GM21526 (cell line): ENCODE results near the gene MAGI2.
"Not testable (repeated sequence)": the region's sequence is repeated elsewhere in the genome, so short reads cannot be mapped to it uniquely, and the experiment has no call there.

ENCODE experiments used
- ATAC-seq: cut with Tn5 transposase; IDR thresholded peaks from one replicate; pipeline ENCODE4 v1.9.1; 2021; ENCODE audit warnings: moderate library complexity; ENCODE audit not compliant: unreplicated experiment, low FRiP score

Gene MAGI2

GRCh38 chr7:78296046-78296597 is 1157.3 kb downstream of the MAGI2 start:
- ATAC-seq: no peak

DNA sequence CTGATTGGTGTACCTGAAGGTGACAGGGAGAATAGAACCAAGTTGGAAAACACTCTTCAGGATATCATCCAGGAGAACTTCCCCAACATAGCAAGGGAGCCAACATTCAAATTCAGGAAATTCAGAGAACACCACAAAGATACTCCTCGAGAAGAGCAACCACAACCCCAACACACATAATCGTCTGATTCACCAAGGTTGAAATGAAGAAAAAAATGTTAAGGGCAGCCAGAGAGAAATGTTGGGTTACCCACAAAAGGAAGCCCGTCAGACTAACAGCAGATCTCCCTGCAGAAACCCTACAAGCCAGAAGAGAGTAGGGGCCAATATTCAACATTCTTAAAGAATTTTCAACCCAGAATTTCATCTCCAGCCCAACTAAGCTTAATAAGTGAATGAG is 1164.0 kb downstream of the MAGI2 start:
- ATAC-seq: not testable (repeated sequence)

- no peak for ATAC-seq
Measured at GRCh38 chr7:78284945-78285344, 1168.5 kb downstream of the MAGI2 start.

DNA sequence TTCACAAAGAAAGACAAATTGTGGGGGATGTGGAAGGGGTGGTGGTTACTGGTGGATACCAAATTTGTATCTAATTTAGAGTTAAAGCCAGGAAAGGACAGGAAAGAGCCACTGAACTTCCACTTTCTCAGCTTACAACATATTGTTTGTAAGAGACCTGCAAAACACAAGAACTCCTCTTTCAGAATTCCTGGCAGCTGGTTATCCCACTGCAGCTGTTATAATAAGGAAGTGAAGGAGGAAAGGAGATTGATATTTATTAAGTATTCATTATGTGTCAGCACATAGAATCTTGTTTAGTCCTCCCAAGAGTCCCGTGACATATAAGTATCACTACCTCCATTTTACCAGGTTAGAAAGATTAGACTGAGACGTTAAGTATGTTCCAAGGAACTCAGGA is 1173.2 kb downstream of the MAGI2 start:
- no peak for ATAC-seq

GRCh38 chr7:78279457-78279856 is 1174.0 kb downstream of the MAGI2 start:
- no peak for ATAC-seq

DNA sequence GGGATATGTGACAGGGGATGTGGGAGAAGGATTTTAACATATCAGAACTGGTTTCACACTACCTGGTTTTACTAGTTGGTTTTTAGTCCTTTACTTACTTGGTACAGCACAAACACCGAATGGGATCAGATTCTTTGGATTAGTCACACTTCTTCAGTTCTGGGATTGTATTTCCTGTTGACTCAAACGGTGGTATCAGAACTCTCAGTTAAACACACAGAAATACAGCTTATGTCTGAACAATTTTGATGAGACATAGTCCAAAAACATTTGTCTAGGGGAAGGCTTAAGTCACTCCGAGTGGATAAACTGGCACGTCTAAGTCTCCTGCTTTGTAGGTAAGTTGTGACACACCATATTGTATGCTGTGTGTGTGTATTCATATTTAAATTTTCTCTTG is 1174.4 kb downstream of the MAGI2 start:
- ATAC-seq: no peak

DNA sequence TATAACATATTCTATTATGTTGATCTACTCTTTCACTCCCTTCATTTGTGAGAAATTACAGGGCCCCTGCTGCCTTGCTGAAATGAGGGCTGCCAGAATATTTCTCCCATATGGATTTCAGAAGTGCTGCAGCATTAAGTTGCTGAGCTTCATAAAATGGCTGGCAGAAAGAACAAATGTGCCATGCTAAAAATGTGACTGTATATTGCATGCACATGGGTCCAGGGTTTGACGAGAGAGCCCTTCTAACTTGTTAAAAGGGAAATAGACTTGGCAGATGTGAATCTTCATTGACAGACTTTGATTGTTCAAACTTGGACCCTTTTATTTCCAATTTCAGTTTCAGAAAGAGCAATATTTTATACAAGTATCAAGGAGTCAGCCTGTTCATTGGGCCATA is 1186.3 kb downstream of the MAGI2 start:
- no peak for ATAC-seq

GRCh38 chr7:78265486-78265885 is 1188.0 kb downstream of the MAGI2 start:
- no peak for ATAC-seq

GRCh38 chr7:78265071-78265470 is 1188.4 kb downstream of the MAGI2 start:
- no peak for ATAC-seq

DNA sequence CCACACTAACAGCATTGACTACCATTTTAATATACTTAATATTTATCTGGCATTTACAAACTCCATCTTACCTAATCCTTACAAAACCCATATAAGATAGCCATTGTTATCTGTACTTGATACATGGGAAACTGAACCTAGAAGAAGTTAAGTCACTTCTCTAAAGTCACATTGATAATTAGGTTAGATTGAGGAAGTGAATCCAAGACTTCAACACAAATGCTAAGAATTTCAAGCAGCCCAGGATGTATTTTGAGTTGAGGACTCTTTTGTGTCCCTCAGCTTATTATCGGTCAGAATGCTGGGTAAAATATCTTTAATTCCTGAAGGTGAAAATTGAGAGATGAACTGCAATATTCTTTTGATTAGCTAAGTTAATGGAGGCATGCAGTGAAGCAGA is 1189.4 kb downstream of the MAGI2 start:
- ATAC-seq: no peak

DNA sequence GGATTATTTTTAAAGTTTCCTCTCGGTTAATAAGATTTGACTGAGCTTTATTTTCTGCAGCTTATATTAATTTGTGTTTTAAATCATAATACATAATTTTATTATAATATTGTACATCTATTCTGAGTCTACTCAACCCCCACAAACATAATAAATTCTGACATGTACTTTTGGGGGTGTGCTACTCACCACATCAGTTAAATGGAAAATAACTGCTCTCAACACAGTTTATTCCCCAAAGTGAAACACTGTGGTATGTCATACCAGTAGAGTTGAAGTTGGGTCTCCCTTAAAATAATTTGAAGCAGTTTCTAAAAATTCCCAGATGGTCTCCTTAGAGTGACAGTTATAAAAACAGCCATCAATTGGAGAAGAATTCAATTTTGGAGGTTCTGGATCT is 1191.7 kb downstream of the MAGI2 start:
- no peak for ATAC-seq

DNA sequence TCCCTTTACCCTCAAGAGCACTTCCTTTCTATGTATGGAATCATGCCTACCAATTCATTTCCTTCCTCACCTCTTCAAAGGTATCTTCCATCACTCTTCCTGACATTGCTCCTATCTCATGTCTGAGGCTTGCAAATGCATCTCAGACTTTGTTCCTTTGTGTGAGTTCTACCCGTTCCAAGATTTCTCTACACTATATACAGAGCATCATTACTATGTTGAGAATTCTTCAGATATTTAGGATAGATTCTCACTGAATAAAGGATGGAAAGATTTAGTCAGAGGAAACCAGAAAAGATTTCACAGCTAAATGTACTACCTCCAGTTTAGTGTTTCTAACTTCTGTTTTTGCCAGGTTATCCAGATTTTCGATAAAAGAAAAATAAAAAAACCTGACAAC is 1192.2 kb downstream of the MAGI2 start:
- no peak for ATAC-seq

- no peak for ATAC-seq
Measured at GRCh38 chr7:78260826-78261225, 1192.6 kb downstream of the MAGI2 start.

- no peak for ATAC-seq
Measured at GRCh38 chr7:78254726-78255055, 1198.8 kb downstream of the MAGI2 start.

DNA sequence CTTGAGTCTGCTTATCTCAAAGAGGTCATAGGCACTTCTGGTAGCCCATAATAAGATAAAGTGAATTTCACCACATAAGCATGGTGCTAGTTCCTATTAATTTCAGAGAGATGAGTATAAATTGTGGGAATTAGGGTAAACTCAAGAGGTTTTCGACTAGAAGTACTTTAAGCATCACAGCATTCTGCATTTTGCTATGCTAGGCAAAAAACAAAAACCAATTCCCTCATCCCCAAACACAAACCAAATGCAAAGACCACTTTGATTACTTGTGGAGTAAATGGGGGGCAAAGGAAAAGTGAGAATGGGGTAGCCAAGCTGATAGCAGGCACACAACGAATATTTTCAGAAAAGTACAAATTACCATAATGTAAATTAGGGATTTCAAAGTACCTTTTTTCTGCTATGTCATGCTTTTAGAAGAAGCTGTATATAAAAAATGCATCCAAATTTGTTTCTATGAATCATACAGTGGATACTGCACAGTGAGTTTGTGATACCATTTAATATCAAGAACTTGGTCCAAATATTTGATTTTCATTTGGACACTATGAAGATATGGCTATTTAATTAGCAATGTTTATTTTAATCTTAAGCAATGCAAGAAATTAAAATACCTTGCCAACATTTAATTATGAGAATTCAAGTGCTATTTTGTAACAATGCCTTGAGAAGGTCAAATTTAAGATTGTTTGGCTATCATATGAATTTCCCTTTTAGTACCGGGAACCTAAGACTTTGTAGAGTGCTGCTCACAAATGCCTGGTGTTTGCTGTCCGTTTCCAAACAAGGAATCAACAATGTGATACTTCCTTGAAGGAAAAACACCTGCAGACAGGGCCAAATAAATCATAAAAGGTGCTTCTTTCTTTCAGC is 1199.4 kb downstream of the MAGI2 start:
- ATAC-seq: no peak

DNA sequence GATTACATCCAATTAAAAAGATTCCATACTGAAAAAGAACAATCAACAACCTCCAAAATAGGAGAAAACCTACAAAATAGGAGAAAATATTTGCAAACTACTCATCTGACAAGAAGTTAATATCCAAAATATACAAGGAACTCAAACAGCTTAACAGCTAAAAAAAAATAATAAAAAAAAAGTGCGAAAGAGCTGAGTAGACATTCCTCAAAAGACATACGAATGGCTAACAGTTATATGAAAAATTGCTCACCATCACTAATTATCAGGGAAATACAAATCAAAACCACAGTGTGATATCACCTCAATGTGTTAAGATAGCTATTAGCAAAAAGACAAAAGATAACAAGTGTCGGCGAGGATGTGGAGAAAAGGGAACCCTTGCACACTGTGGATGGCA is 1204.6 kb downstream of the MAGI2 start:
- ATAC-seq: no peak

- ATAC-seq: no peak
Measured at GRCh38 chr7:78247910-78248689, 1205.4 kb downstream of the MAGI2 start.

- not testable (repeated sequence) for ATAC-seq
Measured at GRCh38 chr7:78240179-78240578, 1213.3 kb downstream of the MAGI2 start.

DNA sequence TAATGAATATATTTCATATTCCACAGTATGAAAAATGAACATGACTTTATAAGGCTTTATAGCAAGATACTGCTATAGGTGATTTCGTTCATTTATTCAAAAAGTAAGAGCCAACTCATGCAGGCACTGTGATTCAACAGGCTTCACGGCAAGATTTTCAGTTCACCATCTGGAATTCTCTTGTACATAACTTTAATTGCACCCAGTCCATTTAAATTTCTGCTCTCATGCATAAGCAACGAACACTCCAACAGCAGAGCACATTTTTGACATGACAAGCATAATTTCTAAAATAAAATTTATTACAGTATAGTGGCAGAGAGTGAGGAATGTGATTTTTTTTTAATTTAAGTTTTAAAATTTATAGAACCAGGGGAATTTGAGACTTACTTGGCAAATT is 1218.8 kb downstream of the MAGI2 start:
- ATAC-seq: no peak

GRCh38 chr7:78232806-78233205 is 1220.7 kb downstream of the MAGI2 start:
- no peak for ATAC-seq

DNA sequence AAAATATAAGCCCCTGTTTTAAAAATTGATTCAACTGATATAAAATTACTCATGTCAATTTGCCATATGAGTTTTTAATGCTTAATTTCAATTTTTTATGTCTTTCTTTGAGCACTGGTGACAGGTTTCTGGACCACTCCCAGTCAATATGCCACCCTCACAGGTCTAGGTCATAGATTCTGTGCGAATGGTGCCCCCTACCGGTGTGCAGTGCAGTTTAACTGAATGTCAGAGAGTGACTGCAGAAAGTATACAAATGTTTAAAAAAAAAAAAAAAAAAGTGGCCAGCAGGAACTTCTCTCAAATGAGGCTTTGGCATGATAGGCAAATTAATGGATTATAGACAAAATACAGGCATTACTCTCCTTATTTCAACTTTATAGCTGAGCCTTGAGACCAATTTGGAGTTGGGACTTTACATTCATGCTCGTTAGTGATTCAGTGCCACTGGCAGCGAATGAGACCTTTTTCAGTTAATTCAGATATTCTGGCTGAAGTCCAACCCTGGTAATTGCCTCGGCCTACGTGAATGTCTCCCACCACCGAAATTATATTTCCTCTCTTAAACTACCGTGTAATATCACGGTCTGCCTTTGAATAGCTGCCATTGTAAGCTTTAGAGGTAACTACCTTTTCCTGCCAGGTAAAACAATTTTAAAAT is 1227.3 kb downstream of the MAGI2 start:
- ATAC-seq: no peak
